Caco-2 (cell line): ENCODE results near the gene HSD17B4. TPM values are rescaled to one million over a fixed set of nuclear protein-coding genes. Genes with fewer than 3 reads are reported as not detected.
"Not testable (repeated sequence)": the region's sequence is repeated elsewhere in the genome, so short reads cannot be mapped to it uniquely, and the experiment has no call there.

Experiments used
- BruUV-seq: library from RNA; stranded (reverse); fragments of 400-500 nt; replicated peaks from 2 replicates; lab custom pipeline; 2021; lab: Mats Ljungman, UMichigan
- CTCF ChIA-PET: fragments of 300-600 bp; sonication (Branson Sonifier 250); formaldehyde crosslinking; loops from one replicate; lab custom pipeline; 2022; ENCODE audit warnings: antibody characterized with exemption; lab: Charles Lee
- POLR2A ChIA-PET: fragments of 300-600 bp; sonication (Branson Sonifier 250); formaldehyde crosslinking; loops from one replicate; lab custom pipeline; 2022; ENCODE audit warnings: antibody characterized with exemption; lab: Charles Lee
- DNase-seq, 2 experiments: peaks; one replicate each; pipeline versions ENCODE4 v3.0.0 to v3.0.0-alpha.2; 2020 to 2022
- H3K27me3 ChIP-seq: replicated peaks from 2 replicates; pipeline ENCODE4 v1.6.0; 2011; ENCODE audit warnings: low read length; ENCODE audit not compliant: control insufficient read depth, insufficient read depth
- H3K36me3 ChIP-seq: 2 replicates; pipeline ENCODE4 v1.5.1; 2011; ENCODE audit warnings: low read length; ENCODE audit not compliant: control insufficient read depth, insufficient read depth
- H3K4me1 ChIP-seq: fragments of 250-450 bp; sonication (Bioruptor Pico); 2 replicates; pipeline ENCODE4 v1.5.1; 2020; ENCODE audit warnings: mild to moderate bottlenecking
- H3K4me3 ChIP-seq: 2 replicates; pipeline ENCODE4 v1.5.1; 2011; ENCODE audit warnings: low read depth, mild to moderate bottlenecking, control low read depth, low read length
- H3K9me3 ChIP-seq: fragments of 250-450 bp; sonication (Bioruptor Pico); 2 replicates; pipeline ENCODE4 v1.5.1; 2020; ENCODE audit warnings: mild to moderate bottlenecking, moderate library complexity
- H3K27ac Mint-ChIP-seq: one replicate; pipeline ENCODE4 v1.8.0; 2022; ENCODE audit warnings: mixed read lengths; ENCODE audit not compliant: unreplicated experiment
- H3K27me3 Mint-ChIP-seq: one replicate; pipeline ENCODE4 v1.8.0; 2022; ENCODE audit warnings: mixed read lengths; ENCODE audit not compliant: insufficient read depth, unreplicated experiment
- H3K36me3 Mint-ChIP-seq: one replicate; pipeline ENCODE4 v1.8.0; 2022; ENCODE audit warnings: mild to moderate bottlenecking, mixed read lengths; ENCODE audit not compliant: insufficient read depth, unreplicated experiment
- H3K4me1 Mint-ChIP-seq: one replicate; pipeline ENCODE4 v1.8.0; 2022; ENCODE audit warnings: low read depth, mixed read lengths; ENCODE audit not compliant: unreplicated experiment
- H3K4me3 Mint-ChIP-seq: one replicate; pipeline ENCODE4 v1.8.0; 2022; ENCODE audit warnings: mild to moderate bottlenecking, moderate library complexity, mixed read lengths; ENCODE audit not compliant: unreplicated experiment
- H3K9me3 Mint-ChIP-seq: one replicate; pipeline ENCODE4 v1.8.0; 2022; ENCODE audit warnings: mixed read lengths; ENCODE audit not compliant: unreplicated experiment
- intact Hi-C: fragments of 100-400 bp; cut with micrococcal nuclease; formaldehyde crosslinking; loops from one replicate; pipeline ENCODE4 v1.10.0; 2022; ENCODE audit not compliant: unreplicated experiment
- total RNA-seq: library from RNA; stranded (reverse); gene quantifications from 2 replicates; pipeline ENCODE4 v1.2.3, GENCODE V29; 2022
- TF ChIP-seq, protein P1 (sequence below), 2 experiments: fragments of 200-600 bp in 1 of 2; IDR thresholded peaks; 1 replicate in 1 of 2; 2 replicates in 1 of 2; pipeline versions ENCODE4 v1.5.1 to v1.8.0; 2011 to 2022; ENCODE audit warnings: antibody characterized with exemption in 1 of 2, control low read depth in 1 of 2, inconsistent platforms in 1 of 2, low read depth in 1 of 2, low read length in 1 of 2, mild to moderate bottlenecking in 1 of 2, moderate library complexity in 1 of 2; ENCODE audit not compliant: insufficient read depth in 1 of 2, severe bottlenecking in 1 of 2, unreplicated experiment in 1 of 2

The HSD17B4 gene
- total RNA-seq, 1 experiment from 2014 or later, result 172 TPM

- no peak overlapping the region for H3K4me3 ChIP-seq
- BruUV-seq, result no TSS peak
- Mint-ChIP-seq H3K9me3 (peaks cover 8% of the 10 kb centered on the region), H3K27me3 (no peaks in the 10 kb centered on the region), H3K4me1 (peaks cover 7% of the 10 kb centered on the region), H3K4me3 (no peak overlapping the region), H3K27ac (no peak overlapping the region), H3K36me3 (no peaks in the 10 kb centered on the region)
- no peaks in the 10 kb centered on the region; the same call in 1 of the 2 replicates for H3K4me1 ChIP-seq
- intact Hi-C loops, result no loop called here
- H3K9me3 ChIP-seq, result no peaks in the 10 kb centered on the region
- no peak for DNase-seq
- ChIA-PET CTCF (no interaction called here), POLR2A (no interaction called here)
- H3K27me3 ChIP-seq, result no peaks in the 10 kb centered on the region
- TF ChIP-seq, protein P1, sequence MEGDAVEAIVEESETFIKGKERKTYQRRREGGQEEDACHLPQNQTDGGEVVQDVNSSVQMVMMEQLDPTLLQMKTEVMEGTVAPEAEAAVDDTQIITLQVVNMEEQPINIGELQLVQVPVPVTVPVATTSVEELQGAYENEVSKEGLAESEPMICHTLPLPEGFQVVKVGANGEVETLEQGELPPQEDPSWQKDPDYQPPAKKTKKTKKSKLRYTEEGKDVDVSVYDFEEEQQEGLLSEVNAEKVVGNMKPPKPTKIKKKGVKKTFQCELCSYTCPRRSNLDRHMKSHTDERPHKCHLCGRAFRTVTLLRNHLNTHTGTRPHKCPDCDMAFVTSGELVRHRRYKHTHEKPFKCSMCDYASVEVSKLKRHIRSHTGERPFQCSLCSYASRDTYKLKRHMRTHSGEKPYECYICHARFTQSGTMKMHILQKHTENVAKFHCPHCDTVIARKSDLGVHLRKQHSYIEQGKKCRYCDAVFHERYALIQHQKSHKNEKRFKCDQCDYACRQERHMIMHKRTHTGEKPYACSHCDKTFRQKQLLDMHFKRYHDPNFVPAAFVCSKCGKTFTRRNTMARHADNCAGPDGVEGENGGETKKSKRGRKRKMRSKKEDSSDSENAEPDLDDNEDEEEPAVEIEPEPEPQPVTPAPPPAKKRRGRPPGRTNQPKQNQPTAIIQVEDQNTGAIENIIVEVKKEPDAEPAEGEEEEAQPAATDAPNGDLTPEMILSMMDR (IDR thresholded peaks at IDR 0.05; ENCODE audit: insufficient read depth in 1 of 2, low read depth in 1 of 2, low read length in 1 of 2, severe bottlenecking in 1 of 2, unreplicated experiment in 1 of 2), result no peak
- H3K36me3 ChIP-seq, result no peaks in the 10 kb centered on the region
Observed at GRCh38 chr5:119427060-119427459, 25.2 kb upstream of the HSD17B4 start.

DNA sequence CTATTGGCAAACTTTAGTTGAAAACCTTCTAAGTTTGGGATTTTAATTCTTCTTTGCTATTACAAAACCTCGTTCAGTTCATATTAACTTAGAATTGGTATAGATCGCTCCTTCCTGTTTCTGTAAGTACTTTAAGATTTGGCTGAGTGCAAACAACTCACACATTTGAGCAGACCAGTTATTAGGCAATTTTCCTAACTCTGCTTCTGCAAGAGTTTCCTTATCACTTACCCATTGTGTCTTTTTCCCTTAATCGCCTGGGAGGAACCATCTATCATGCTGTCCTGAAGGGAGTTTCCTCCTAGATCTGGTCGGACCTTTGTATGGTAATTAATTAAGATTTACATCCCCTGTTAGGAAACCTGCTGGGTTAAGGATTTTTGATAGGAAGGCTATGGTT, 24.7 kb upstream of the HSD17B4 start:
- H3K36me3 Mint-ChIP-seq, POLR2A ChIA-PET, H3K27ac Mint-ChIP-seq, H3K27me3 Mint-ChIP-seq, BruUV-seq, H3K4me1 Mint-ChIP-seq, CTCF ChIA-PET, DNase-seq, H3K27me3 ChIP-seq, H3K4me1 ChIP-seq, intact Hi-C loops, H3K9me3 ChIP-seq, H3K36me3 ChIP-seq, H3K4me3 ChIP-seq, H3K4me3 Mint-ChIP-seq: not testable (repeated sequence)
- H3K9me3 Mint-ChIP-seq, result peaks cover 13% of the 10 kb centered on the region

DNA sequence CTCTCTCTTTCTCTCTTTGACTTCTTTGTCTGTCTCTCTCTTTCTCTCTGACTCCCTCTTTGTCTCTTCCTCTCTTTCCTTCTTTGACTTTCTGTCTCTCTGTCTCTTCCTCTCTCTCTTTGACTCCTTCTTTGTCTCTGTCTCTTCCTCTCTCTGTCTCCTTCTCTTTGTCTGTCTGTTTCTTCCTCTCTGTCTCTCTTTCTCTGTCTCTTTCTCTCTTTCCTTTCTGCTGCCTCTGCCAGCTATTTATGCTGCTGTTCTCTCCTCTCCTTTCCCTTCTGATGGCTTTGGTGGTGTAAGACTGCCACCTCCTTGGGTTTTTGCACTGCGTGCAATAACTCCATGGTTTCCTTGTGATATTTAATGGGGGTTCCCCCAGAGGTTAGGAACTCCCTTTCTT, 24.1 kb upstream of the HSD17B4 start:
- H3K9me3 ChIP-seq, H3K4me3 Mint-ChIP-seq, H3K36me3 Mint-ChIP-seq, intact Hi-C loops, BruUV-seq, H3K27me3 ChIP-seq, DNase-seq, H3K4me1 Mint-ChIP-seq, H3K4me3 ChIP-seq, H3K4me1 ChIP-seq, H3K27ac Mint-ChIP-seq, CTCF ChIA-PET, H3K27me3 Mint-ChIP-seq, H3K36me3 ChIP-seq, POLR2A ChIA-PET: not testable (repeated sequence)
- H3K9me3 Mint-ChIP-seq, result peaks cover 13% of the 10 kb centered on the region

- H3K4me1 Mint-ChIP-seq, BruUV-seq, H3K36me3 ChIP-seq, intact Hi-C loops, H3K27me3 ChIP-seq, H3K36me3 Mint-ChIP-seq, H3K4me1 ChIP-seq, H3K4me3 ChIP-seq, DNase-seq, H3K27me3 Mint-ChIP-seq, H3K9me3 ChIP-seq, H3K4me3 Mint-ChIP-seq, POLR2A ChIA-PET, H3K27ac Mint-ChIP-seq, CTCF ChIA-PET: not testable (repeated sequence)
- peaks cover 13% of the 10 kb centered on the region for H3K9me3 Mint-ChIP-seq
Observed at GRCh38 chr5:119428574-119428973, 23.7 kb upstream of the HSD17B4 start.

GRCh38 chr5:119432674-119433237, 19.5 kb upstream of the HSD17B4 start:
- DNase-seq, H3K27ac Mint-ChIP-seq, BruUV-seq, H3K4me1 ChIP-seq, H3K9me3 ChIP-seq, H3K4me3 Mint-ChIP-seq, H3K4me3 ChIP-seq, H3K27me3 ChIP-seq, intact Hi-C loops, H3K27me3 Mint-ChIP-seq, POLR2A ChIA-PET, CTCF ChIA-PET, H3K36me3 ChIP-seq: not testable (repeated sequence)
- Mint-ChIP-seq H3K36me3 (peaks cover 14% of the 10 kb centered on the region), H3K9me3 (peaks cover 37% of the 10 kb centered on the region), H3K4me1 (peaks cover 17% of the 10 kb centered on the region)
